ENCODE data around the gene ZFYVE16. TPM values are rescaled to one million over a fixed set of nuclear protein-coding genes. Genes with fewer than 3 reads are reported as not detected.

The ZFYVE16 gene
- total and polyA plus RNA-seq, 2 donors from 2014 or later = 10.2 to 39.4 TPM

GRCh38 chr5:80508844-80509243 lies 101.0 kb downstream of the ZFYVE16 start:
- Histone ChIP-seq H3K27ac (ENCODE audit: low read depth in 2 of 2, low read length in 2 of 2) (no peak overlapping the region), H3K4me3 (ENCODE audit: low read length in 3 of 3) (no peak overlapping the region), H3K9ac (ENCODE audit: low read length in 3 of 3) (no peak overlapping the region), H3K36me3 (ENCODE audit: control insufficient read depth in 2 of 3, insufficient read depth in 3 of 3, low read length in 3 of 3) (no peaks in the 10 kb centered on the region), H3K27me3 (ENCODE audit: control insufficient read depth, insufficient read depth, low read length) (no peaks in the 10 kb centered on the region), H3K4me1 (ENCODE audit: control insufficient read depth in 2 of 3, insufficient read depth in 2 of 3, low read depth in 1 of 3, low read length in 3 of 3) (no peaks in the 10 kb centered on the region), H3K9me3 (ENCODE audit: control insufficient read depth in 2 of 3, insufficient read depth in 1 of 3, low read length in 3 of 3) (no peaks in the 10 kb centered on the region)
- FAIRE-seq = no peak
- intact Hi-C loops (cut with DNase I) = no loop called here
- TF ChIP-seq, protein P1, sequence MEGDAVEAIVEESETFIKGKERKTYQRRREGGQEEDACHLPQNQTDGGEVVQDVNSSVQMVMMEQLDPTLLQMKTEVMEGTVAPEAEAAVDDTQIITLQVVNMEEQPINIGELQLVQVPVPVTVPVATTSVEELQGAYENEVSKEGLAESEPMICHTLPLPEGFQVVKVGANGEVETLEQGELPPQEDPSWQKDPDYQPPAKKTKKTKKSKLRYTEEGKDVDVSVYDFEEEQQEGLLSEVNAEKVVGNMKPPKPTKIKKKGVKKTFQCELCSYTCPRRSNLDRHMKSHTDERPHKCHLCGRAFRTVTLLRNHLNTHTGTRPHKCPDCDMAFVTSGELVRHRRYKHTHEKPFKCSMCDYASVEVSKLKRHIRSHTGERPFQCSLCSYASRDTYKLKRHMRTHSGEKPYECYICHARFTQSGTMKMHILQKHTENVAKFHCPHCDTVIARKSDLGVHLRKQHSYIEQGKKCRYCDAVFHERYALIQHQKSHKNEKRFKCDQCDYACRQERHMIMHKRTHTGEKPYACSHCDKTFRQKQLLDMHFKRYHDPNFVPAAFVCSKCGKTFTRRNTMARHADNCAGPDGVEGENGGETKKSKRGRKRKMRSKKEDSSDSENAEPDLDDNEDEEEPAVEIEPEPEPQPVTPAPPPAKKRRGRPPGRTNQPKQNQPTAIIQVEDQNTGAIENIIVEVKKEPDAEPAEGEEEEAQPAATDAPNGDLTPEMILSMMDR (IDR thresholded peaks at IDR 0.05; ENCODE audit: borderline replicate concordance, extremely low read depth, insufficient read depth) = no peak
- no peak for DNase-seq

GRCh38 chr5:80509362-80509761 lies 101.5 kb downstream of the ZFYVE16 start:
- no peak overlapping the region for H3K9ac ChIP-seq (ENCODE audit: low read length in 3 of 3)
- FAIRE-seq (no peak), DNase-seq (no peak)
- intact Hi-C loops (cut with DNase I) = no loop called here
- no peaks in the 10 kb centered on the region for H3K4me1 ChIP-seq (ENCODE audit: control insufficient read depth in 2 of 3, insufficient read depth in 2 of 3, low read depth in 1 of 3, low read length in 3 of 3)
- no peak overlapping the region for H3K4me3 ChIP-seq (ENCODE audit: low read length in 3 of 3)
- H3K36me3 ChIP-seq (ENCODE audit: control insufficient read depth in 2 of 3, insufficient read depth in 3 of 3, low read length in 3 of 3) = no peaks in the 10 kb centered on the region
- H3K9me3 ChIP-seq (ENCODE audit: control insufficient read depth in 2 of 3, insufficient read depth in 1 of 3, low read length in 3 of 3) = no peaks in the 10 kb centered on the region
- H3K27ac ChIP-seq (ENCODE audit: low read depth in 2 of 2, low read length in 2 of 2) = no peak overlapping the region
- no peaks in the 10 kb centered on the region for H3K27me3 ChIP-seq (ENCODE audit: control insufficient read depth, insufficient read depth, low read length)
- TF ChIP-seq, protein P1 (IDR thresholded peaks at IDR 0.05; ENCODE audit: borderline replicate concordance, extremely low read depth, insufficient read depth) = no peak

- FAIRE-seq (no peak), DNase-seq (no peak)
- Histone ChIP-seq H3K9ac (ENCODE audit: low read length in 3 of 3) (no peak overlapping the region), H3K36me3 (ENCODE audit: control insufficient read depth in 2 of 3, insufficient read depth in 3 of 3, low read length in 3 of 3) (no peaks in the 10 kb centered on the region), H3K9me3 (ENCODE audit: control insufficient read depth in 2 of 3, insufficient read depth in 1 of 3, low read length in 3 of 3) (no peaks in the 10 kb centered on the region), H3K27me3 (ENCODE audit: control insufficient read depth, insufficient read depth, low read length) (no peaks in the 10 kb centered on the region), H3K4me1 (ENCODE audit: control insufficient read depth in 2 of 3, insufficient read depth in 2 of 3, low read depth in 1 of 3, low read length in 3 of 3) (no peaks in the 10 kb centered on the region), H3K4me3 (ENCODE audit: low read length in 3 of 3) (no peak overlapping the region), H3K27ac (ENCODE audit: low read depth in 2 of 2, low read length in 2 of 2) (no peak overlapping the region)
- TF ChIP-seq, protein P1 (IDR thresholded peaks at IDR 0.05; ENCODE audit: borderline replicate concordance, extremely low read depth, insufficient read depth) = no peak
- intact Hi-C loops (cut with DNase I) = no loop called here
Measured at GRCh38 chr5:80516826-80517225, 109.0 kb downstream of the ZFYVE16 start.

Other genes with a start within 250 kb of the ZFYVE16 start
- 23.8 TPM for gene SERINC5, start 152.0 kb upstream of the ZFYVE16 start, total RNA-seq
- 3.9 TPM for gene SERINC5, start 152.0 kb upstream of the ZFYVE16 start, polyA plus RNA-seq (ENCODE audit: insufficient read depth, low read depth, low replicate concordance)
- gene SPZ1, start 88.1 kb upstream of the ZFYVE16 start, total RNA-seq = not detected
- not detected for gene SPZ1, start 88.1 kb upstream of the ZFYVE16 start, polyA plus RNA-seq (ENCODE audit: insufficient read depth, low read depth, low replicate concordance)
- gene FAM151B, start 80.0 kb downstream of the ZFYVE16 start, total RNA-seq = 3.8 TPM
- 1.8 TPM for gene FAM151B, start 80.0 kb downstream of the ZFYVE16 start, polyA plus RNA-seq (ENCODE audit: insufficient read depth, low read depth, low replicate concordance)
- gene ANKRD34B, start 162.2 kb downstream of the ZFYVE16 start, total RNA-seq = 1.5 TPM
- not detected for gene ANKRD34B, start 162.2 kb downstream of the ZFYVE16 start, polyA plus RNA-seq (ENCODE audit: insufficient read depth, low read depth, low replicate concordance)
- gene MSH3, start 246.6 kb downstream of the ZFYVE16 start, total RNA-seq = 22.1 TPM
- 7.0 TPM for gene MSH3, start 246.6 kb downstream of the ZFYVE16 start, polyA plus RNA-seq (ENCODE audit: insufficient read depth, low read depth, low replicate concordance)
- gene DHFR, start 246.9 kb downstream of the ZFYVE16 start, total RNA-seq = 14.3 TPM
- 13.7 TPM for gene DHFR, start 246.9 kb downstream of the ZFYVE16 start, polyA plus RNA-seq (ENCODE audit: insufficient read depth, low read depth, low replicate concordance)

All from kidney (tissue), 14 donors.